Posterior vena cava (tissue), 2 donors: ENCODE data around the gene GIPC2. TPM values are rescaled to one million over a fixed set of nuclear protein-coding genes. Genes with fewer than 3 reads are reported as not detected.
"Not testable (repeated sequence)": the region's sequence is repeated elsewhere in the genome, so short reads cannot be mapped to it uniquely, and the experiment has no call there.

ENCODE experiments used
- DNase-seq: peaks from one replicate; pipeline ENCODE4 v3.0.0-alpha.2; 2020; ENCODE audit warnings: low spot score
- intact Hi-C, 2 donors: fragments of 100-400 bp; cut with DNase I; formaldehyde crosslinking; loops; one replicate each; pipeline versions ENCODE4 v1.14.1 to v1.14.2; 2022 to 2023
- total RNA-seq, 2 donors: library from RNA; stranded (reverse); fragmentation: NEBNext Ultra II Directional; extraction: Animal tissue kit (Norgen Biotek cat#: 25700); gene quantifications; one replicate each; pipeline ENCODE4 v1.2.1, GENCODE V29; 2021
- donor health status: DM: yes; HTN: yes; CAD: no.
- donor health status: DM: yes; HTN: yes; CAD: no.

Gene GIPC2
- total RNA-seq, 2 donors from 2014 or later = 3.0 to 8.4 TPM

DNA sequence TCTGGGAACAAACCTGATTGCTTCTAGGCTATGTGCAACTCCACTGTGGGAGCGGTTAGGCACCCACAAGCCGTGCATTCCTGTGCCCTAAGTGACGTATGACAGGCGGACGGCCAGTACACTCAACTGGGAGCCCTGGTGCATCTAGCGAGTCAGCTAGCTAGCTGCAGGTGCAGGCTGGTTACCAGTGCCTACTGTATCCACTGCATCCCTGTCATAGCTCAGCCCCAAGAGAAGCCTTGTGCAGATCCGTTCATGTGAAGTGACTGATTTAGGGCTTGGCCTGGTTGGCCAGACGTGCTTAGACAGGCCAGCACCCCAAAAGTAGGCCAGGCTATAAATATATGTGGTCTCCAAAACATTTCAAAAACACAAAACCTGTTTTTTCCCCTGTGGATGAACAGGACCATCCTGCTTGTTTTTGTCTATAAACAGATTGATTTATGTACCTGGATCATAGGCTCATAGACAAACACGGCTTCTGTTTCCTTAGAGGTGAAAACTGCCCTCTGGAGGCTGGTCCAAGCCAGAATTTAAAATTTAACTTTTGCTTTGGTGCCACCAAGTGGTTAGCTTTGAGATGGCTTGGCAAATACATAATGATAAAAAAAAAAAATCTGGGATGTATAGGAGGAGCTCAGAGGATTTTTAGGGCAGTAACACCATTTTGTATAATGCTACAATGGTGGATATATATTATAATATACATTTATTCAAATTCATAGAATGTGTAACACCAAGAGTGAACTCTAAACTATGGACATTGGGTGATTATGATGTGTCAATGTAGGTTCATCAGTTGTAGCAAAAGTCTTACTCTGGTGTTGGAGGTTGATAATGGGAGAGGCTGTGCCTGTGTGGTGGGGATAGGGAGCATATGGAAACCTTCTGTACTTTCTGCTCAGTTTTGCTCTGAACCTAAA is 68.5 kb downstream of the GIPC2 start:
- intact Hi-C loops = no loop called here
- no peak for DNase-seq

DNA sequence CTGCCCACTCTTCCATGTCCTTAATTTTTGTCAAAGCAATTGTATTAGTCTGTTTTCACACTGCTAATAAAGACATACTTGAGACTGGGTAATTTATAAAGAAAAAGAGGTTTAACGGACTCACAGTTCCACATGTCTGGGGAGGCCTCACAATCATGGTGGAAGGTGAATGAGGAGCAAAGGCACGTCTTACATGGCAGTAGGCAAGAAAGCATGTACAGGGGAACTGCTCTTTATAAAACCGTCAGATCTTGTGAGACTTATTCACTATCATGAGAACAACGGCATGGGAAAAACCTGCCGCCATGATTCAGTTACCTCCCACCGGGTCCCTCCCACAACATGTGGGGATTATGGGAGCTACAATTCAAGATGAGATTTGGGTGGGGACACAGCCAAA is 74.7 kb downstream of the GIPC2 start:
- intact Hi-C loops, DNase-seq: not testable (repeated sequence)

DNA sequence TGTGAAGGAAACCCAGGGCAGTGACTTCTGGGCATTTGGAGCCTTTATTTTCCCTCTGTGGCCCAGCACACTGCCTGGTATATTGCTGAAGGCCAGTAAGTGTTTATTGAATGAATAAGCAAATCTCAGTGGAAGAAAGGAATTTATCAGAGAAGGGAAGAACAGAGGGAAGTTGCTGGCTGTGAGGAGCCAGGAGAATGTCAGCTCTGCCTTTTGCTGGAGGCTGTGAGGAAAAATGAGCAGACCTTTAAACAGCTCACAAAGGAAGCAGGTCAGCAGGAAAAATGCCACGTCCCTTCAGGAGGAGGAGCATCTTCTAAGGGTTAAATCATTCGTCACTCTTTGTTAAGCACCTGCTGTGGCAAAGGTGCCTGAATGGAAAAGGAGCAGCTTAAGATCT is 75.9 kb downstream of the GIPC2 start:
- DNase-seq = no peak
- intact Hi-C loops = no loop called here

DNA sequence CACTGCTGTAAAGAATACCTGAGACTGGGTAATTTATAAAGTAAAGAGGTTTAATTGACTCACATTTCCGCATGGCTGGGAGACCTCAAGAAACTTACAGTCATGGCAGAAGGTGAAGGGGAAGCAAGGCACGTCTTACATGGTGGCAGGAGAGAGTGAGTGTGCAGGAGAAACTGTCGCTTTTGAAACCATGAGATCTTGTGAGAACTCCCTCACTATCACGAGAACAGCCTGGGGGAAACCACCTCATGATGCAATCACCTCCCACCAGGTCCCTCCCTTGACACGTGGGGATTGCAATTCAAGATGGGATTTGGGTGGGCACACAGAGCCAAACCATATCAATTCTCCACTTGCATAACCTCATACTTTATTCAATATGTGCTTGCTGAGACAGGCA is 76.6 kb downstream of the GIPC2 start:
- intact Hi-C loops = no loop called here
- no peak for DNase-seq

DNA sequence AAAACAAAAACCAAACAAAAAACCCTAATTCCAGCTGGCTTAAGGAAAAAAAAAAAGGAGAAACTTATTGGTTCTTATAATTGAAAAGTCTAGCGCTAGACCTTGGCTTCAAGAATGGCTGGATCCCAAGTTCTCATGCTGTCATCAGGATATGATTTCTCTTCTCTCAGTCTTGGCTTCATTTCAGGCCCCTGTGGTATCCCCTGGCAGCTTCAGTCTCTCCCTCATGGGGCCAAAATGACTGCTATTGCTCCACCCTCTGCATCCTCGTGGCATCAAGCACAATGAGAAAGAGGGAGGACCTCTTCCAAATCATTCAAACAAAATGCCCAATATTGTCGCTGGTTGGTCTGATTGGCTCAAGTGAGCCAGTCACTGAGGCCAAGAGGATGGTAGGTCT is 80.7 kb downstream of the GIPC2 start:
- intact Hi-C loops = no loop called here
- no peak for DNase-seq

DNA sequence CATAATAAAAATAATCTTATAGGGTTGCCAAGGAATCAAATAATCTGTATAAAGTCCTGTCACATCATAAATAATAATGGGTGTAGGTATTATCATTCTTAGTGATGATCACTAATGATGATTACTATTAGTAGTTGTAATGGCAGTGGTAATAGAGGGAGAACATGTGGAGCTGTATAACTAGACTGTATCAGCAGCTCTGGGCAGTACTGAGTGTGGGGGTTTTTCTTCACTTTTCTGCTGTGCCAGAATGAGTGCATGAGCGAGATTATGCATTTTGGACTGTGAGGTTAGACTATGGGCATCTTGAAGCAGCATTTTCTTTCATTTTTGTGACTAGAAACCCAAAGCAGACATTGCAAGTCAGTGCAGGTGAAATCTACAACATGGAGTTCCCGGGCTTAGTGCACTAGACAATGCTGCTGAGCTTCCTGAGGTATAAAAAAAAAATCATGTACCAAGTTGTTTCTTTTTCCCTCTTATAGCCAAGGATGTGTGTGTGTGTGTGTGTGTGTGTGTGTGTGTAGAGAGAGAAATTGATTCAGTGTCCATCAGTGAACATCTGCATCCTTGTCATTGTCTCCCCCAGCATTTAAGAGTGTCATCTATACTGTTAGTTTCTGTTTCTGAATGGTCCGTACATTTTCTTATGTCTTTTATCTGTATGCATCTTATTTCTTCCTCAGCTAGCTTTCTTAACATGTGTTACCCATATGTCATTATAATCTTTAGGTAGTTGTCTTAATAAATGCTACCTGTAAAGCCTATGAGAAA is 86.6 kb downstream of the GIPC2 start:
- DNase-seq = no peak
- intact Hi-C loops = no loop called here

DNA sequence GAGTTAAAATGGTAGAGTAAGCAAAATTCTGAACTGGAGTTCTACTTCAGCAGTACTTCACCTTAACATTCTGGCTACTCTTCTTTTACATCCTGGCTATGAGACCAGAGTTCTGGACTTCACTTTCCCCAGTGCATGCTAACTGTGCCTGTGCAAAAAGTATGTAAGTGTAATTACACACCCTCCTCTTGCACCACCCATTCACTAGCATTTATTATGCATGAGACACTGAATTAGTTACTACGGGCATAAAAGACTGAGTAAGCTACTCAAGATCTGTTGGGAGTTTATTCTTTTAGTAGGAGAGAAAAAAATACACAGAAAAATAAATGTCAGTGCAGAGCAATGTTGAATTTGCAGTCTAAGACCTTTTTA is 87.2 kb downstream of the GIPC2 start:
- intact Hi-C loops = no loop called here
- no peak for DNase-seq

DNA sequence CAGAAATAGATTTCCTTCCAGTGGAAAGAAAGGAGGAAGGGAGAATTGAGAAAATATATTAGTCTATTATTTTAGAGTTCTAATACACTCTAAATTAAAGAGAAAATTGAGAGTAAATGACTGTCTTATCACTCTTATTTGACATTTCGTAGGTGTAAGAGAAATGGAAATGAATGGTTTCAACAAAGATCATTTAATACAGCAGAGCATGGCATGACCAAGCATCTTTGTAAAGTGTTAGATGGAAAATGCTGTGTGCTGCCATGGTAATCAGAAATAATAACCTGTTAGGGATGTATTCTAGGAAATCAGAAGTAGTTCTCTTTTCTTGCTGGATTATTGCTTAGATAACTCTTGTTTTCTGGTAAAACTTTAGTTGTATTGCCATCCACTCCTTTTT is 90.9 kb downstream of the GIPC2 start:
- intact Hi-C loops = no loop called here
- no peak for DNase-seq

DNA sequence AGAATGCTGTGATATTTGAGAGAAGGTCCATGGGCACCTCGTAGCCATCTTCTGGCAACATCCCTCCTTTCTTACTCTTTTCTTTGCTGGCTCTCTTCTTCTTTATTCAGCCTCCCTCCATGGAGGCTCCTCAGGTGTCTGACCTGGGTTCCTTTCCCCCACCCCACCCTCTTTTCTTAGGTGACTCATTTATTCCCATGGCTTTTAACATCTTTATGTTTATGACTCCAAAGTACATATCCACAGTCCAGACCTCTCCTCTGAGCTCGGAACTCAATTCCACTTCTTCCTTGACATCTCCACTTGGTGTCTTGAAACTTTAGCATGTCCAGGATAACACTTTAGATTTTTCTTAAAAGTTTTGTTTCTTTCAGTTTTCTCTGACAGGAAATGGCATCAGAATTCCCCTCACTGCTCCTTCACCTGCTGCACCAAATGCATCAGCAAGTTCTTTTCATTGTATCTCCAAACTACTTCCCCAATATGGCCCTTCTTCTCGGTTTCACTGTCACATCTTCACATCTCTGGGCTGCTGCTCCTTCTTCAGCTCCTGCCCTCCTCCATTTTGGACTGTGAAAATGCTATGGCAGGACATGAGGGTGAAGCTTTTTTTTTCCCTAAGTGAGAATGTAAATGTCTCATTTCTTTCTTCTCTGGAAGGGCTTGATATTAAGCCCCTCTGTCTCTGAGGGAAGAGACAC is 95.9 kb downstream of the GIPC2 start:
- intact Hi-C loops = loop anchor here in 1 of 2 donors (5.0 kb wide), 1 partner anchor 466 kb away; no protein-coding TSS in a partner anchor
- no peak for DNase-seq

DNA sequence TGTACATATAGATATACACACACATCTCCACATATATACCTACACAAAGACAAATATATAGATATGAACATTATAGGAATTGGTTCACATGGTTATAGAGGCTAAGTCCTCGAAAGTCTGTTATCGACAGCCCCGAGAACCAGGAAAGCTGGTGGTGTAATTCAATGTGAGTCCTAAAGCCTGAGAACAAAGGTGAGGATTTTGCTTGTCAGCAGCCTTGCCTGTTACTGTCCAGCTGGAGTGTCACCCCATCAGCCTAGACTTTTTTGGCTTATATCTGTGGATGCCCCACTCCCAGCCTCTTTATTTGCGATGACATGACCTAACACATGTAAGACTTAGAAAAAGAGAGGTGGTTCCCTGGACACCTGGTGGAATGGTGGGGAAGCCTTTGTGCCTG is 97.0 kb downstream of the GIPC2 start:
- intact Hi-C loops = loop anchor here in 1 of 2 donors (5.0 kb wide), 1 partner anchor 465 kb away; no protein-coding TSS in a partner anchor
- DNase-seq = no peak

DNA sequence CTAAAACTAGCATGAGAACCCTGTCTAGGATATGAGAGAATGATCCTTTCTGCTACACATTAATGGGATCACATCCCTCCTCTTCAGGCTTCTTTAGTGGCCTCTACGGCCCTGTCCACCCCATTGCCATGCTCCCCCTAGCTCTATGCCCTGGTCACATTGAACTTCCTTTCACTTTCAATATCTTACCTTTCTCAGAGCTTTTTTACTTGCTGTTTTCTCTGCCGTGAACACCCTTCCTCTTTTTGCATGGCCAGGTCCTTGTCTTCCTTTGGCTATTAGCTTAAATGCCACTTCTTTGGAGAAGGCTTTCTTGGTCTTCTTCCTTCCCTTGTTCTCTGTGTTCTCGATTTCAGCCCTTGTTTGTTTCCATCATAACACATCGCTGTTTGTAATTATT is 97.4 kb downstream of the GIPC2 start:
- intact Hi-C loops = loop anchor here in 1 of 2 donors (5.0 kb wide), 1 partner anchor 464 kb away; no protein-coding TSS in a partner anchor
- no peak for DNase-seq

DNA sequence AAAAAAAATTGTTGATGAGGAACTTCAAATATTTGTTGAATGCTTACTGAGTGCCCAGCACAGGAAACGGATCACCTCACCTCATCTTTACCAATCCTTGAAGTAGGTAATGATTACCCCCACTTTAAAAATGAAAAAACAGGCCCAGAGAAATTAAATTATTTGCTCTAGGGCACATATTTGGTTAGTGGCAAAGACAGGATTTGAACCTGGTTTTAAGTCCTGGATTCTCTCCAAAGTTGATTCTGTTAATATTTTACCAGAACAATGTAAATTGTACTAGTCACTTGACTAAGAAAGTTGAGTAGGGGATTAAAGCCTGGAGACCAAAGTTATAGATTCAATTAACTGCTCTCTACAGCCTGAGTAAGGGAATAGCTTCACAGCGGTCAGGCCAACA is 97.9 kb downstream of the GIPC2 start:
- intact Hi-C loops = loop anchor here in 1 of 2 donors (5.0 kb wide), 1 partner anchor 464 kb away; no protein-coding TSS in a partner anchor
- no peak for DNase-seq

DNA sequence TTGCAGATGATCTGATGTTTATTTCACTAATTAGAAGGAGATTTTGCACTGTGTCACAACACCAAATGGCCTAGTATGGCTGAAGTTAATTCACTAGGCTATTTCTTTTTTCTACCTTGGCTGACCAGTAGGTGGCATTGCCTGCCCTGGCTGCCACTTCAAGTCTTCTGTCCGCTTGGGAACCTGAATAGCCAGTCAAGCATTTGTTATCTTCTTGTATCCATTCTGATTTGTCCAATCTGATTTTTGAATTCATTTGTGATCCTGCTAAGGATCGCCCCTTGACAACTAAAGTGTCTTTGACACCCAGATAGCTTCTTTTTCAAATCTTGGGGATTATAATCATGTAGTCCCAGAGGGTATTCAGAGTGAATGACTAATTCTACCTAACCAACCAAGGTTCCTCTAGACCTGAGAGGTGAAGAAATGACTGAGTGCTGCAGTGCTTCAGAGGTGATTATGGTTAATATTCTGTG is 99.4 kb downstream of the GIPC2 start:
- no peak for DNase-seq
- intact Hi-C loops = no loop called here

DNA sequence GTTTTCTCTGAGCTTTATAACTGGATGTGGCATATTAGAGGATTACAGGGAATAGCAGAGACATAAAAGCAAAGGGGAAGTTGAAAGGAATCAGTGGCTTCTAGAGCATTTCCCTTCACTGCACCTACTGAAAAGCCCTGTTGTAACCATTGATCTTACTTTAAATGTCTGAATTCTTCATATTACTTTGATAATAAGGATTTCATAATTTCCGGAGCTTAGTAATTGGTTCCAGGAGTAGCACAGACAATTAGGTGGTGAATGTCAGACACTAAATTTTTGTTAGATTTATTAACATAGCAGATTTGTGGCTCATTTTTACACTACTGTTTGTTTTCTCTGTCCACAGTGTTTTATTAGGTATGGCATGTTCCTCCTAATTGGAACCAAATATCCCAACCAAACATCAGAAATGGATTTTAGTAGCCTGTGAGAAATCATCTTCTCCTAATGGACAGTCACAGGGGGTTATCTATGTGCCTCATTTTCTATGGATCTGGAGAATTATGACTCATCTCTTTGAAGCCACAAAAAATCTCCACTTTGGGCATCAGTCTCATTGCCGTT is 100.5 kb downstream of the GIPC2 start:
- intact Hi-C loops = no loop called here
- DNase-seq = no peak

DNA sequence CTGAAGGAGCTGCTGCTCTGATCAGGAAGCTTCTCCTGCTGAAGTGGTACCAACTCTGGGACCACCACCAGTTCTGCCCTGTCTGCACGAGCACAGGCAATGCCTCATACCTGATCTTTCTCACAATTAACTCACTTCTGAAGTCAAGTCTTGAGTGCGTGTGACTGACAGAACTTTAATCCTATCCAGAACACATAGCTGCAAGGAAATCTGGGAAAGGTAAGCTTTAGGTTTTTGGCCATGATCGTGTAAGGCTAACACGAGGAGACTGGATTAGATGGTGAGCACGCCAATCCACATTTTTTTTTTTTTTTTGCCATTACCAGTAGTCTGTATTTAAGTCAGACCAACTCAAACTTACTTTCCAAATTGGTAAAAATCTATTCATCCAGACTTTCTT is 101.3 kb downstream of the GIPC2 start:
- intact Hi-C loops = no loop called here
- DNase-seq = no peak

DNA sequence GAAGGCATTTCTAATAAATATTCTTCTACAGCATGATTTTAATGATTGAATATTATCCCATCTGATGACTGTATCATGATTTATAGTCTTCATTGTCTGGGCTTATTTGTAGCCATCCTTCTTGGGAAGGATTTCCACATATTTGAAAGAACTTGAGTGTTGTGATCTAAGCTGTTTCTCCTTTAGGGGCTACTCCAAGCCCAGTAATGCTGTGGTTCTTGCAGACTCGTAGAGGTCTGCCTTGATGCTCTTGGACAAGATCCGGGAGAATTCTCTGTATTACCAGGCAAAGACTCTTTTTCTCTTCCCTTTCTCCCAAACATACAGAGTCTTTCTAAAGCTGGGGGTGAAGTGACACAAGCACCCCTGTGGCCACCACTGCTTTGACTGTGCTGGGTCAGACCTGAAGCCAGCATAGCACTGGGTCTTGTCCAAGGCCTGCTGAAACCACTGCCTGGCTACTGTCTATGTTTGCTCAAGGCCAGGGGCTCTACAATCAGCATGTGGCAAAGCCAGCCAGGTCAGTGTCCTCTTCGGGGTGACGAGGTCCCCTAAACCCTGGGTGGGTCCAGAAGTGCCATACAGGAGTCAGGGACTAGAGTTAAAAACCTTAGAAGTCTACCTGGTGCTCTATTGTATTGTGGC is 107.4 kb downstream of the GIPC2 start:
- intact Hi-C loops = no loop called here
- DNase-seq = no peak

DNA sequence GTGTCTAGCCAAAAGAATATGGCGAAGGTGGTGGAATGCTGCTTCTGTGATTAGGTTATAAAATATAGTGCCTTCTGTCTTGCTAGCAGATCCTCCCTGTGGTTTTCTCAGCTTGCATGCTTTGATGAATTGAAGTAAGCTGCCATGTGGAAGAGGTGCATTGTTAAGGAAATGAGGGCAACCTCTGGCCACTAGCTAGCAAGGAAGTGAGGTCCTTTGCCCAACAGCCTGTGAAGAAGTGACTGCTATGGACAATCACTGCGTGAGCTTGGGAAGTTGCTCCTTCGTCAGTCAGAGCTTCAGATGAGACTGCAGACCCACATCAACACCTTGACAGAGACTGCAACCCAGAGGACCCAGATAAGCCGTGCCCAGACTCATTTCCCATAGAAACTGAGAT is 109.4 kb downstream of the GIPC2 start:
- intact Hi-C loops = no loop called here
- DNase-seq = no peak

DNA sequence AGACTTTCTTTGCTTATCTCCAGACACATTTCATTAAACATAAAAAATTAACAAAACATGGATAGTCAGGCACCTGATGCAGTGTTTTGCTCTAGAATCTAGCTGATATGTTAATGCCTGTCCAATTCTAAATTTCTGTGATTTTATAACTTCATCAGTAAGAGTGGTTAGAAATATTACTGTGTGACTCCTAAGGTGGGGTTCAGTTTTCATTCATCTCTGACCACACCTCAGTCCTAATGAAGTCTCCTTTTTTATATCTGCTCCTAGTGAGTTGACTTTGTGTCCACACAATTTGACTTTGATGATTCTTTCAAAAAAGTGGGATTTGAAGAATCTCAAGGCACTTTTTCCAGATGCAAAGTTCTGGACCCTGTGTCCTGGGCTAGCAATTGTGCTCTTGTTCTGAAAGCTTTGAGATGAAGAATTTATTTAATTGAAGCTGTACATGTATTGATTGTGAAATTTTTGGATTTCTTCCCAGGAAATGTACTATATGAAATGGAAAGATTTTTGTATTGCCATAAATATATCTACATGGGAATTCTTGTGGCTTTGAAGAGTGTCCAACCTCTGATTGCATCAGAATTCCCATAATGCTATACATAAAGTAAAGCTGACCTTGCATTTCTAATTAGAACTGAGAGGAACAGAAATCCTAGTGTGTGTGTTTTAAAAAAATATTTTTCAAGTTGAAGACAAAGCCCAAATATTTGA is 111.2 kb downstream of the GIPC2 start:
- intact Hi-C loops = no loop called here
- no peak for DNase-seq
